Small intestine (tissue), 7 donors: ENCODE measurements around the gene METTL25B. TPM values are rescaled to one million over a fixed set of nuclear protein-coding genes. Genes with fewer than 3 reads are reported as not detected.

Source experiments
- DNase-seq, 2 donors: peaks; one replicate each; pipeline versions ENCODE4 v3.0.0 to v3.0.0-alpha.2; 2013
- FAIRE-seq: peaks from 2 replicates; lab custom pipeline; 2012; peaks lifted over from hg19 to GRCh38; lab: Jason Lieb, UNC
- H3K27ac ChIP-seq, 3 donors: one replicate each; pipeline ENCODE4 v1.5.1; 2013; ENCODE audit warnings: low read length in 2 of 3, mild to moderate bottlenecking in 2 of 3, control low read depth in 1 of 3, inconsistent platforms in 1 of 3, low read depth in 1 of 3, moderate library complexity in 1 of 3
- H3K27me3 ChIP-seq, 3 donors: one replicate each; pipeline ENCODE4 v1.6.1; 2013; ENCODE audit warnings: low read length in 3 of 3, inconsistent platforms in 1 of 3; ENCODE audit not compliant: control insufficient read depth in 3 of 3, insufficient read depth in 3 of 3
- H3K36me3 ChIP-seq, 3 donors: one replicate each; pipeline ENCODE4 v1.6.1; 2013; ENCODE audit warnings: low read length in 3 of 3, inconsistent platforms in 1 of 3, low read depth in 1 of 3, mild to moderate bottlenecking in 1 of 3, moderate library complexity in 1 of 3; ENCODE audit not compliant: control insufficient read depth in 3 of 3, insufficient read depth in 2 of 3
- H3K4me1 ChIP-seq, 3 donors: one replicate each; pipeline ENCODE4 v1.6.1; 2013; ENCODE audit warnings: low read length in 2 of 3, inconsistent platforms in 1 of 3, low read depth in 1 of 3, mild to moderate bottlenecking in 1 of 3, moderate library complexity in 1 of 3; ENCODE audit not compliant: control insufficient read depth in 3 of 3, insufficient read depth in 2 of 3
- H3K4me3 ChIP-seq, 3 donors: one replicate each; pipeline ENCODE4 v1.5.1; 2013; ENCODE audit warnings: low read length in 3 of 3, control low read depth in 1 of 3, inconsistent platforms in 1 of 3, low read depth in 1 of 3, mild to moderate bottlenecking in 1 of 3, moderate library complexity in 1 of 3
- H3K9me3 ChIP-seq, 2 donors: one replicate each; pipeline ENCODE4 v1.6.1; 2013; ENCODE audit warnings: low read depth in 1 of 2, low read length in 1 of 2; ENCODE audit not compliant: control insufficient read depth in 2 of 2, insufficient read depth in 1 of 2
- WGBS, 3 donors: extraction: QIAGEN DNeasy Blood & Tissue Kit; methylation state at CpG; one replicate each; pipeline ENCODE4 v1.1.7; 2013; 5-methylcytosine and 5-hydroxymethylcytosine counted together
- polyA plus RNA-seq, 4 donors: library from polyadenylated mRNA; stranded (reverse) in 3 of 4; unstranded in 1 of 4; fragments of 200-250 nt in 3 of 4; fragments of 120-200 nt in 1 of 4; gene quantifications; one replicate each; pipeline versions ENCODE4 v1.2.1 to v1.2.3, GENCODE V29; 2013
- donor health status: healthy with polysubstance abuse.
- donor health status: control.
- donor health status: control.
- donor health status: Bipolar disorder and iron deficiency.
- donor health status: healthy.

METTL25B gene
- polyA plus RNA-seq, 4 donors = 27.8 to 79.8 (median 49.4) TPM

GRCh38 chr1:156704930-156705320 is 23.3 kb upstream of the METTL25B start:
- Histone ChIP-seq H3K36me3 (peaks cover 0 to 12% (median 0%) of the 10 kb centered on the region in 3 donors), H3K27ac (no peak overlapping the region), H3K4me3 (peak overlapping the region in 2 of 3 donors; percentile 15 to 47), H3K4me1 (peaks cover 8 to 42% (median 12%) of the 10 kb centered on the region in 3 donors), H3K27me3 (peaks cover 2 to 32% (median 6%) of the 10 kb centered on the region in 3 donors), H3K9me3 (no peaks in the 10 kb centered on the region)
- DNase-seq = peak in 1 of 2 donors; percentile 59
- no peak for FAIRE-seq
- 2 to 3% (median 2%) methylated on average over 26 to 29 of the region's 29 CpGs for whole genome bisulfite sequencing, 3 donors

GRCh38 chr1:156705321-156705917 is 22.9 kb upstream of the METTL25B start, which contains the start of gene CRABP2:
Gene CRABP2 (minus strand): TSS chr1:156705583. CDS start chr1:156705446, 137 bp downstream.
- Histone ChIP-seq H3K36me3 (peaks cover 0 to 9% (median 0%) of the 10 kb centered on the region in 3 donors), H3K27ac (peak within 1 kb of the TSS in 2 of 3 donors; percentile 17 to 56), H3K27me3 (peaks cover 2 to 32% (median 6%) of the 10 kb centered on the region in 3 donors), H3K9me3 (no peaks in the 10 kb centered on the region), H3K4me1 (peaks cover 8 to 42% (median 12%) of the 10 kb centered on the region in 3 donors), H3K4me3 (peak within 1 kb of the TSS; percentile 20 to 47 (median 45))
- peak in 1 of 2 donors; percentile 59 for DNase-seq
- 0 to 2% (median 1%) methylated on average over 37 to 42 of the region's 42 CpGs for WGBS, 3 donors
- FAIRE-seq = no peak

- FAIRE-seq = no peak
- Histone ChIP-seq H3K9me3 (no peaks in the 10 kb centered on the region), H3K4me1 (peaks cover 8 to 42% (median 12%) of the 10 kb centered on the region in 3 donors), H3K36me3 (peaks cover 0 to 5% (median 0%) of the 10 kb centered on the region in 3 donors), H3K27me3 (peaks cover 2 to 32% (median 6%) of the 10 kb centered on the region in 3 donors), H3K27ac (peak overlapping the region in 2 of 3 donors; percentile 17 to 56), H3K4me3 (peak overlapping the region; percentile 20 to 47 (median 45))
- peak in 1 of 2 donors; percentile 81 for DNase-seq
- WGBS, 3 donors = 0 to 1% (median 0%) methylated on average over 39 to 45 of the region's 45 CpGs
These were observed 22.2 kb upstream of the METTL25B start for GRCh38 chr1:156705918-156706656.

GRCh38 chr1:156706657-156707416 is 21.4 kb upstream of the METTL25B start:
- 7 to 14% (median 10%) methylated on average over 24 to 29 of the region's 29 CpGs for WGBS, 3 donors
- Histone ChIP-seq H3K4me3 (peak overlapping the region in 2 of 3 donors; percentile 45 to 47), H3K4me1 (peaks cover 8 to 42% (median 12%) of the 10 kb centered on the region in 3 donors), H3K27ac (peak overlapping the region in 1 of 3 donors; percentile 56), H3K9me3 (no peaks in the 10 kb centered on the region), H3K36me3 (peaks cover 0 to 2% (median 0%) of the 10 kb centered on the region in 3 donors), H3K27me3 (peaks cover 2 to 32% (median 6%) of the 10 kb centered on the region in 3 donors)
- FAIRE-seq = no peak
- DNase-seq = peak in 1 of 2 donors; percentile 60

- Histone ChIP-seq H3K4me3 (no peak overlapping the region), H3K36me3 (peaks cover 0 to 7% (median 0%) of the 10 kb centered on the region in 3 donors), H3K27ac (peak overlapping the region in 1 of 3 donors; percentile 56), H3K27me3 (peaks cover 2 to 32% (median 6%) of the 10 kb centered on the region in 3 donors), H3K9me3 (no peaks in the 10 kb centered on the region), H3K4me1 (peaks cover 8 to 42% (median 12%) of the 10 kb centered on the region in 3 donors)
- FAIRE-seq = no peak
- no peak for DNase-seq
- WGBS, 3 donors = 55 to 75% (median 61%) methylated on average over 8 of the region's 8 CpGs
These were observed 20.7 kb upstream of the METTL25B start for GRCh38 chr1:156707417-156708217.

- peaks cover 8 to 42% (median 12%) of the 10 kb centered on the region in 3 donors for H3K4me1 ChIP-seq
- DNase-seq (peak in 1 of 2 donors; percentile 31), FAIRE-seq (no peak)
- 44 to 60% (median 47%) methylated on average over 4 of the region's 4 CpGs for WGBS, 3 donors
- peaks cover 2 to 31% (median 6%) of the 10 kb centered on the region in 3 donors for H3K27me3 ChIP-seq
- no peaks in the 10 kb centered on the region for H3K9me3 ChIP-seq
- H3K27ac ChIP-seq = peak overlapping the region in 1 of 3 donors; percentile 56
- peaks cover 0 to 7% (median 0%) of the 10 kb centered on the region in 3 donors for H3K36me3 ChIP-seq
- H3K4me3 ChIP-seq = no peak overlapping the region
These were observed 20.0 kb upstream of the METTL25B start for GRCh38 chr1:156708218-156708661.

GRCh38 chr1:156709031-156709430 is 19.2 kb upstream of the METTL25B start:
- Histone ChIP-seq H3K27ac (no peak overlapping the region), H3K9me3 (no peaks in the 10 kb centered on the region), H3K4me3 (no peak overlapping the region), H3K27me3 (peaks cover 2 to 23% (median 3%) of the 10 kb centered on the region in 3 donors), H3K36me3 (peaks cover 0 to 7% (median 0%) of the 10 kb centered on the region in 3 donors), H3K4me1 (peaks cover 8 to 42% (median 12%) of the 10 kb centered on the region in 3 donors)
- DNase-seq = no peak
- no peak for FAIRE-seq
- 30 to 66% (median 44%) methylated on average over 4 of the region's 4 CpGs for WGBS, 3 donors
